Stimulated activated CD4-positive, alpha-beta T cell treated with anti-CD3 and anti-CD28 coated beads, TNF-alpha, amount 100 ng/mL, for 4 hours (primary cell): ENCODE data around the gene RASGRF1.

Experiments
- DNase-seq, 3 experiments: peaks; one replicate each; pipeline ENCODE4 v3.0.0-alpha.2; 2020; ENCODE audit warnings: low read depth in 3 of 3

Gene RASGRF1

GRCh38 chr15:78985859-78986475 is 104.6 kb downstream of the RASGRF1 start:
- DNase-seq: no peak

GRCh38 chr15:78984041-78984440 is 106.5 kb downstream of the RASGRF1 start:
- no peak for DNase-seq

- DNase-seq: no peak
Measured at GRCh38 chr15:78983146-78983918, 107.2 kb downstream of the RASGRF1 start.

GRCh38 chr15:78982736-78983135 is 107.8 kb downstream of the RASGRF1 start:
- no peak for DNase-seq

- DNase-seq: no peak
Measured at GRCh38 chr15:78981532-78982313, 108.9 kb downstream of the RASGRF1 start.

- DNase-seq: no peak
Measured at GRCh38 chr15:78979456-78980320, 110.9 kb downstream of the RASGRF1 start.

- no peak for DNase-seq
Measured at GRCh38 chr15:78978601-78979179, 111.9 kb downstream of the RASGRF1 start.

GRCh38 chr15:78977591-78978347 is 112.8 kb downstream of the RASGRF1 start:
- no peak for DNase-seq

- no peak for DNase-seq
Measured at GRCh38 chr15:78977091-78977571, 113.4 kb downstream of the RASGRF1 start.

GRCh38 chr15:78976691-78977090 is 113.9 kb downstream of the RASGRF1 start:
- DNase-seq: no peak

- no peak for DNase-seq
Measured at GRCh38 chr15:78974272-78974918, 116.2 kb downstream of the RASGRF1 start.

- DNase-seq: no peak
Measured at GRCh38 chr15:78969687-78970349, 120.8 kb downstream of the RASGRF1 start.

GRCh38 chr15:78968539-78969271 is 121.9 kb downstream of the RASGRF1 start:
- DNase-seq: no peak

GRCh38 chr15:78968114-78968513 is 122.5 kb downstream of the RASGRF1 start:
- DNase-seq: no peak

- DNase-seq: no peak
Measured at GRCh38 chr15:78960308-78960707, 130.3 kb downstream of the RASGRF1 start.

GRCh38 chr15:78959360-78959759 is 131.2 kb downstream of the RASGRF1 start:
- no peak for DNase-seq

GRCh38 chr15:78957416-78958093 is 133.0 kb downstream of the RASGRF1 start:
- no peak for DNase-seq

GRCh38 chr15:78956937-78957336 is 133.6 kb downstream of the RASGRF1 start:
- no peak for DNase-seq
